GM21423 (cell line): ENCODE results near the gene RSBN1.
"Not testable (repeated sequence)": the region's sequence is repeated elsewhere in the genome, so short reads cannot be mapped to it uniquely, and the experiment has no call there.

Experiments used
- ATAC-seq: cut with Tn5 transposase; IDR thresholded peaks from one replicate; pipeline ENCODE4 v1.9.1; 2021; ENCODE audit warnings: mild to moderate bottlenecking, moderate library complexity; ENCODE audit not compliant: unreplicated experiment

RSBN1 gene

GRCh38 chr1:113749402-113749801 lies 62.9 kb downstream of the RSBN1 start:
- ATAC-seq = no peak

GRCh38 chr1:113747376-113747775 lies 64.9 kb downstream of the RSBN1 start:
- no peak for ATAC-seq

- no peak for ATAC-seq
Measured at GRCh38 chr1:113745425-113745824, 66.9 kb downstream of the RSBN1 start.

- ATAC-seq = no peak
Measured at GRCh38 chr1:113744114-113744513, 68.2 kb downstream of the RSBN1 start.

- ATAC-seq = peak; percentile 60
Measured at GRCh38 chr1:113742515-113742914, 69.8 kb downstream of the RSBN1 start.

- ATAC-seq = no peak
Measured at GRCh38 chr1:113734357-113735055, 77.8 kb downstream of the RSBN1 start.

GRCh38 chr1:113732802-113733201 lies 79.5 kb downstream of the RSBN1 start:
- ATAC-seq = no peak

- no peak for ATAC-seq
Measured at GRCh38 chr1:113721010-113721409, 91.3 kb downstream of the RSBN1 start.

GRCh38 chr1:113718621-113719020 lies 93.7 kb downstream of the RSBN1 start:
- ATAC-seq = not testable (repeated sequence)

- not testable (repeated sequence) for ATAC-seq
Measured at GRCh38 chr1:113717506-113717905, 94.8 kb downstream of the RSBN1 start.

GRCh38 chr1:113714606-113715269 lies 97.5 kb downstream of the RSBN1 start:
- no peak for ATAC-seq
